Measurements from ENCODE around the gene PANK3. TPM values are rescaled to one million over a fixed set of nuclear protein-coding genes. Genes with fewer than 3 reads are reported as not detected.

Gene PANK3
- polyA plus RNA-seq, 3 donors, result 9.0 to 11.9 (median 9.3) TPM

GRCh38 chr5:168590666-168591065 is 11.5 kb upstream of the PANK3 start:
- peaks cover 1% of the 10 kb centered on the region for H3K4me1 Mint-ChIP-seq
- WGBS (ENCODE audit: insufficient coverage), result no CpG with 5 or more reads among the region's 3 CpGs
- no peak overlapping the region for H3K27ac ChIP-seq (ENCODE audit: low read depth in 1 of 2, low read length in 2 of 2)

GRCh38 chr5:168587987-168588386 is 8.8 kb upstream of the PANK3 start:
- TF ChIP-seq, protein P1, sequence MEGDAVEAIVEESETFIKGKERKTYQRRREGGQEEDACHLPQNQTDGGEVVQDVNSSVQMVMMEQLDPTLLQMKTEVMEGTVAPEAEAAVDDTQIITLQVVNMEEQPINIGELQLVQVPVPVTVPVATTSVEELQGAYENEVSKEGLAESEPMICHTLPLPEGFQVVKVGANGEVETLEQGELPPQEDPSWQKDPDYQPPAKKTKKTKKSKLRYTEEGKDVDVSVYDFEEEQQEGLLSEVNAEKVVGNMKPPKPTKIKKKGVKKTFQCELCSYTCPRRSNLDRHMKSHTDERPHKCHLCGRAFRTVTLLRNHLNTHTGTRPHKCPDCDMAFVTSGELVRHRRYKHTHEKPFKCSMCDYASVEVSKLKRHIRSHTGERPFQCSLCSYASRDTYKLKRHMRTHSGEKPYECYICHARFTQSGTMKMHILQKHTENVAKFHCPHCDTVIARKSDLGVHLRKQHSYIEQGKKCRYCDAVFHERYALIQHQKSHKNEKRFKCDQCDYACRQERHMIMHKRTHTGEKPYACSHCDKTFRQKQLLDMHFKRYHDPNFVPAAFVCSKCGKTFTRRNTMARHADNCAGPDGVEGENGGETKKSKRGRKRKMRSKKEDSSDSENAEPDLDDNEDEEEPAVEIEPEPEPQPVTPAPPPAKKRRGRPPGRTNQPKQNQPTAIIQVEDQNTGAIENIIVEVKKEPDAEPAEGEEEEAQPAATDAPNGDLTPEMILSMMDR (IDR thresholded peaks at IDR 0.05), result no peak
- intact Hi-C loops (cut with micrococcal nuclease), result no loop called here
- Histone ChIP-seq H3K27ac (ENCODE audit: low read depth in 1 of 2, low read length in 2 of 2) (no peak overlapping the region), H4K20me1 (ENCODE audit: insufficient read depth, low read length) (no peaks in the 10 kb centered on the region), H3K36me3 (replicated peaks in 1 of 2; ENCODE audit: control insufficient read depth in 1 of 2, insufficient read depth in 2 of 2, low read length in 2 of 2) (no peaks in the 10 kb centered on the region), H3K27me3 (ENCODE audit: control insufficient read depth in 2 of 2, insufficient read depth in 2 of 2, low read length in 2 of 2) (no peaks in the 10 kb centered on the region), H3K4me3 (replicated peaks in 1 of 3; ENCODE audit: low read depth in 2 of 3, low read length in 3 of 3) (no peak overlapping the region), H3K4me1 (ENCODE audit: control insufficient read depth in 1 of 2, insufficient read depth in 2 of 2, low read length in 2 of 2) (no peaks in the 10 kb centered on the region), H2AFZ (ENCODE audit: insufficient read depth, low read depth, low read length, poor library complexity, severe bottlenecking) (no peak overlapping the region), H3K9ac (ENCODE audit: insufficient read depth, low read length, poor library complexity, severe bottlenecking) (no peak overlapping the region), H3K4me2 (replicated peaks; ENCODE audit: extremely low read depth, low read length, poor library complexity, severe bottlenecking) (no peak overlapping the region), H3K79me2 (ENCODE audit: insufficient read depth, low read length) (no peaks in the 10 kb centered on the region), H3K9me3 (replicated peaks in 1 of 2; ENCODE audit: control insufficient read depth in 1 of 2, insufficient read depth in 1 of 2, low read length in 2 of 2) (no peaks in the 10 kb centered on the region)
- Mint-ChIP-seq H3K4me1 (peaks cover 7% of the 10 kb centered on the region), H3K9me3 (peaks cover 0 to 1% (median 0%) of the 10 kb centered on the region in 7 donors), H3K27me3 (ENCODE audit: low read depth in 3 of 3) (peaks cover 3 to 12% (median 3%) of the 10 kb centered on the region in 3 donors), H3K36me3 (no peaks in the 10 kb centered on the region), H3K4me3 (no peak overlapping the region), H3K27ac (no peak overlapping the region)
- WGBS (ENCODE audit: insufficient coverage), result 100% methylated on average over 1 of the region's 5 CpGs
- DNase-seq, result no peak

More at GRCh38 chr5:168590666-168591065, 11.5 kb upstream of the PANK3 start:
- Mint-ChIP-seq H3K27ac (no peak overlapping the region), H3K36me3 (no peaks in the 10 kb centered on the region), H3K4me3 (no peak overlapping the region), H3K9me3 (peaks cover 0 to 3% (median 0%) of the 10 kb centered on the region in 7 donors), H3K27me3 (ENCODE audit: low read depth in 3 of 3) (peaks cover 5 to 12% (median 6%) of the 10 kb centered on the region in 3 donors)
- Histone ChIP-seq H3K36me3 (replicated peaks in 1 of 2; ENCODE audit: control insufficient read depth in 1 of 2, insufficient read depth in 2 of 2, low read length in 2 of 2) (no peaks in the 10 kb centered on the region), H3K4me2 (replicated peaks; ENCODE audit: extremely low read depth, low read length, poor library complexity, severe bottlenecking) (no peak overlapping the region), H3K9me3 (replicated peaks in 1 of 2; ENCODE audit: control insufficient read depth in 1 of 2, insufficient read depth in 1 of 2, low read length in 2 of 2) (no peaks in the 10 kb centered on the region), H3K79me2 (ENCODE audit: insufficient read depth, low read length) (no peaks in the 10 kb centered on the region), H2AFZ (ENCODE audit: insufficient read depth, low read depth, low read length, poor library complexity, severe bottlenecking) (no peak overlapping the region), H3K4me1 (ENCODE audit: control insufficient read depth in 1 of 2, insufficient read depth in 2 of 2, low read length in 2 of 2) (no peaks in the 10 kb centered on the region), H3K27me3 (ENCODE audit: control insufficient read depth in 2 of 2, insufficient read depth in 2 of 2, low read length in 2 of 2) (no peaks in the 10 kb centered on the region), H4K20me1 (ENCODE audit: insufficient read depth, low read length) (no peaks in the 10 kb centered on the region), H3K4me3 (replicated peaks in 1 of 3; ENCODE audit: low read depth in 2 of 3, low read length in 3 of 3) (no peak overlapping the region), H3K9ac (ENCODE audit: insufficient read depth, low read length, poor library complexity, severe bottlenecking) (no peak overlapping the region)
- DNase-seq, result no peak
- intact Hi-C loops (cut with micrococcal nuclease), result no loop called here
- TF ChIP-seq, protein P1 (IDR thresholded peaks at IDR 0.05), result no peak
